ENCODE results near the gene XCL1. TPM values are rescaled to one million over a fixed set of nuclear protein-coding genes. Genes with fewer than 3 reads are reported as not detected.

The XCL1 gene
- total and polyA plus RNA-seq, 2 of the 13 experiments (the other 11 are each of a cell fraction or from before 2014, with no cell fraction given): 2.5 to 7.6 TPM

GRCh38 chr1:168598125-168598524, 21.7 kb downstream of the XCL1 start (continued):
- TF ChIP-seq ZNF18 (CRISPR knock-in tag; IDR thresholded peaks at IDR 0.05; ENCODE audit: insufficient replicate concordance): no peak

GRCh38 chr1:168598892-168599291, 22.5 kb downstream of the XCL1 start:
- POLR2A ChIA-PET: no interaction called here
- Histone ChIP-seq H3K4me3 (replicated peaks in 1 of 3; ENCODE audit: insufficient read depth in 1 of 3, low read depth in 2 of 3, low read length in 3 of 3) (no peak overlapping the region), H3K36me3 (replicated peaks in 1 of 2; ENCODE audit: control insufficient read depth in 1 of 2, insufficient read depth in 2 of 2, low read length in 2 of 2) (no peaks in the 10 kb centered on the region), H3K79me2 (ENCODE audit: insufficient read depth, low read length) (no peaks in the 10 kb centered on the region), H3K4me1 (ENCODE audit: insufficient read depth, low read length) (no peaks in the 10 kb centered on the region), H3K4me2 (ENCODE audit: low read depth, low read length) (no peak overlapping the region), H3K27me3 (ENCODE audit: control insufficient read depth in 1 of 2, insufficient read depth in 2 of 2, low read length in 2 of 2) (no peaks in the 10 kb centered on the region), H2AFZ (ENCODE audit: low read length) (no peak overlapping the region), H3K9ac (ENCODE audit: insufficient read depth, low read depth, low read length) (no peak overlapping the region), H4K20me1 (ENCODE audit: insufficient read depth, low read length) (no peaks in the 10 kb centered on the region), H3K9me3 (ENCODE audit: low read length) (no peaks in the 10 kb centered on the region), H3K27ac (ENCODE audit: extremely low read length, insufficient read depth, low read length) (no peak overlapping the region)
- no peak for FAIRE-seq
- intact Hi-C loops (cut with micrococcal nuclease; ENCODE audit: unreplicated experiment): no loop called here
- CTCF ChIA-PET (ENCODE audit: low intra/inter-chr PET ratio, low total read pairs): no interaction called here
- no peak for DNase-seq (ENCODE audit: low spot score)
- in situ Hi-C loops (cut with HindIII; ENCODE audit: extremely low pct_ligation_motif_present, low pct_unique_long_range_greater_than_20kb): no loop called here
- no peak for ATAC-seq
- 92% methylated on average over 1 of the region's 1 CpG for WGBS (ENCODE audit: low lambda C conversion rate)
- no TSS peak for BruUV-seq (replicated peaks)
- TF ChIP-seq GTF2F1 (IDR thresholded peaks at IDR 0.05; ENCODE audit: low read length) (no peak), CSRNP2 (CRISPR knock-in tag; conservative IDR thresholded peaks at IDR 0.05; ENCODE audit: low read depth) (no peak), NFYB (CRISPR knock-in tag; IDR thresholded peaks at IDR 0.05) (no peak), CTCF (CRISPR knock-in tag; IDR thresholded peaks at IDR 0.05) (no peak), ZNF577 (CRISPR knock-in tag; IDR thresholded peaks at IDR 0.05; ENCODE audit: borderline replicate concordance, low read depth) (no peak), ZNF230 (CRISPR knock-in tag; IDR thresholded peaks at IDR 0.05) (no peak), ZNF775 (CRISPR knock-in tag; IDR thresholded peaks at IDR 0.05; ENCODE audit: borderline replicate concordance) (no peak), ZBTB42 (CRISPR knock-in tag; IDR thresholded peaks at IDR 0.05) (no peak), LRRFIP1 (CRISPR knock-in tag; conservative IDR thresholded peaks at IDR 0.05) (no peak), ZNF576 (CRISPR knock-in tag; IDR thresholded peaks at IDR 0.05) (no peak), SMC3 (IDR thresholded peaks at IDR 0.05; ENCODE audit: low read length) (no peak)
